H1 (cell line): ENCODE data around the gene FHL1. TPM values are rescaled to one million over a fixed set of nuclear protein-coding genes. Genes with fewer than 3 reads are reported as not detected.

ENCODE experiments used
- MAFK ChIP-seq: IDR thresholded peaks from 2 replicates; pipeline ENCODE4 v1.6.1; 2012; ENCODE audit warnings: low read depth, mild to moderate bottlenecking, improper control_type of control experiment, low read length
- POU5F1 ChIP-seq: IDR thresholded peaks from 2 replicates; pipeline ENCODE4 v1.6.1; 2011; ENCODE audit warnings: low read depth, mild to moderate bottlenecking, low read length, moderate library complexity
- TBP ChIP-seq: IDR thresholded peaks from 2 replicates; pipeline ENCODE4 v1.6.1; 2011; ENCODE audit warnings: low read depth, low read length, improper control_type of control experiment
- polyA plus RNA-seq, 7 experiments: library from polyadenylated mRNA; depleted of rRNA in 3 of 7; stranded (reverse) in 5 of 7; unstranded in 2 of 7; fragments of >200 nt in 5 of 7; fragments of 200-250 nt in 2 of 7; gene quantifications; 1 replicate in 5 of 7; 2 replicates in 1 of 7; 4 replicates in 1 of 7; pipeline versions ENCODE4 v1.2.1 to v1.2.3, GENCODE V29; 2011 to 2013; ENCODE audit warnings: missing spikeins in 2 of 7, mixed read lengths in 2 of 7
- total RNA-seq: library from RNA; stranded (reverse); fragmentation: NEBNext Ultra II Directional; extraction: Animal tissue kit (Norgen Biotek cat#: 25700); gene quantifications from 2 replicates; pipeline ENCODE4 v1.2.1, GENCODE V29; 2021

Gene FHL1
- total and polyA plus RNA-seq, 2 of the 8 experiments (the other 6 are each of a cell fraction or from before 2014, with no cell fraction given) = 45.0 to 56.5 TPM

- TF ChIP-seq POU5F1 = no peak
- no peak for TF ChIP-seq TBP
- no peak for TF ChIP-seq MAFK
- TF ChIP-seq, all 59 proteins: peak for 0
Measured at GRCh38 chrX:136183172-136183571, 35.8 kb downstream of the FHL1 start (continued).
